Glutamatergic neuron (in vitro differentiated cells): ENCODE results near the gene SLC27A5. TPM values are rescaled to one million over a fixed set of nuclear protein-coding genes. Genes with fewer than 3 reads are reported as not detected.

Source experiments
- DNase-seq: peaks from one replicate; pipeline ENCODE4 v3.0.0; 2022
- H3K27ac Mint-ChIP-seq: one replicate; pipeline ENCODE4 v1.8.0; 2020; ENCODE audit warnings: mild to moderate bottlenecking, mixed read lengths, inconsistent platforms; ENCODE audit not compliant: unreplicated experiment
- H3K27me3 Mint-ChIP-seq: one replicate; pipeline ENCODE4 v1.8.0; 2020; ENCODE audit warnings: mild to moderate bottlenecking, moderate library complexity, mixed read lengths, inconsistent platforms; ENCODE audit not compliant: unreplicated experiment
- H3K36me3 Mint-ChIP-seq: one replicate; pipeline ENCODE4 v1.8.0; 2020; ENCODE audit warnings: mild to moderate bottlenecking, mixed read lengths, inconsistent platforms; ENCODE audit not compliant: unreplicated experiment
- H3K4me1 Mint-ChIP-seq: one replicate; pipeline ENCODE4 v1.8.0; 2020; ENCODE audit warnings: mild to moderate bottlenecking, low read depth, mixed read lengths, inconsistent platforms; ENCODE audit not compliant: unreplicated experiment
- H3K4me3 Mint-ChIP-seq: one replicate; pipeline ENCODE4 v1.8.0; 2020; ENCODE audit warnings: mild to moderate bottlenecking, mixed read lengths, inconsistent platforms; ENCODE audit not compliant: unreplicated experiment
- H3K9me3 Mint-ChIP-seq: one replicate; pipeline ENCODE4 v1.8.0; 2020; ENCODE audit warnings: mild to moderate bottlenecking, moderate library complexity, mixed read lengths, inconsistent platforms; ENCODE audit not compliant: unreplicated experiment
- CTCF ChIP-seq: fragments of 200-600 bp; sonication (generic); IDR thresholded peaks from one replicate; pipeline ENCODE4 v1.5.0; 2021; ENCODE audit not compliant: partially characterized antibody, unreplicated experiment
- total RNA-seq: library from RNA; stranded (reverse); fragmentation: NEBNext Ultra II Directional; extraction: Animal tissue kit (Norgen Biotek cat#: 25700); gene quantifications from one replicate; pipeline ENCODE4 v1.2.1, GENCODE V29; 2021; ENCODE audit not compliant: unreplicated experiment

SLC27A5 gene
- total RNA-seq, 1 donor from 2014 or later, result 7.4 TPM

- H3K4me1 Mint-ChIP-seq, result peaks cover 19% of the 10 kb centered on the region
- H3K27ac Mint-ChIP-seq, result peak overlapping the region; percentile 64
- H3K27me3 Mint-ChIP-seq, result peaks cover 19% of the 10 kb centered on the region
- TF ChIP-seq CTCF, result no peak
- DNase-seq, result no peak
- peaks cover 24% of the 10 kb centered on the region for H3K9me3 Mint-ChIP-seq
- H3K4me3 Mint-ChIP-seq, result peak overlapping the region; percentile 96
- no peaks in the 10 kb centered on the region for H3K36me3 Mint-ChIP-seq
These were observed 44.9 kb upstream of the SLC27A5 start for GRCh38 chr19:58556622-58557220.

- Mint-ChIP-seq H3K4me1 (peaks cover 19% of the 10 kb centered on the region), H3K9me3 (peaks cover 24% of the 10 kb centered on the region), H3K27me3 (peaks cover 19% of the 10 kb centered on the region), H3K27ac (peak overlapping the region; percentile 33), H3K4me3 (peak overlapping the region; percentile 96), H3K36me3 (no peaks in the 10 kb centered on the region)
- TF ChIP-seq CTCF, result no peak
- no peak for DNase-seq
These were observed 44.3 kb upstream of the SLC27A5 start for GRCh38 chr19:58555920-58556621.

DNA sequence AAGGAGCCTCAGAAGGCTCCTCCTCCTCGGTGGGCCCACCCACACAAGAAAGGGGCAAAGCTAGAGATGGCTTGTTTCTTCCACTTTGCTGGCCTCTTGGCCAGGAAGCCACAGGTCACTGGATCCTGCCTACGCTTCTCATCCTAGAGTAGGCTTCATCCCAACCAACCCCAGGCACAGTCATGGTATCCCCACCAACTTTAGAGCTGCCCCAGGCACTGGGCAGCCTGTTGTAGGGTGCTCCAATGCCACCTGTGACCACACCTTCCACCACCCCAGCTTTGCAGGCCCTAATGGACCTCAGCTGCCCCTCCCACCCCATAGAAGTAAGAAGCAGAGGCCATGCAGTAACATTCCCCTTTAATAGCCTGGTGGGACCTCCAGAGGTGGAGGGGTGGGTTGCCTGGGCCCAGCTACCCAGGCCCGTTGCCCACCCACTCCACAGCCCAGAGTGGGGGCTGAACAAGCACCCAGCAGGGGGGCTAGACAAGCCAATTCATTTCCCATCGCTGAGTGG is 43.6 kb upstream of the SLC27A5 start:
- TF ChIP-seq CTCF, result no peak
- Mint-ChIP-seq H3K9me3 (peaks cover 25% of the 10 kb centered on the region), H3K4me3 (peak overlapping the region; percentile 97), H3K27me3 (peaks cover 19% of the 10 kb centered on the region), H3K27ac (peak overlapping the region; percentile 96), H3K4me1 (peaks cover 18% of the 10 kb centered on the region), H3K36me3 (no peaks in the 10 kb centered on the region)
- DNase-seq, result no peak

DNA sequence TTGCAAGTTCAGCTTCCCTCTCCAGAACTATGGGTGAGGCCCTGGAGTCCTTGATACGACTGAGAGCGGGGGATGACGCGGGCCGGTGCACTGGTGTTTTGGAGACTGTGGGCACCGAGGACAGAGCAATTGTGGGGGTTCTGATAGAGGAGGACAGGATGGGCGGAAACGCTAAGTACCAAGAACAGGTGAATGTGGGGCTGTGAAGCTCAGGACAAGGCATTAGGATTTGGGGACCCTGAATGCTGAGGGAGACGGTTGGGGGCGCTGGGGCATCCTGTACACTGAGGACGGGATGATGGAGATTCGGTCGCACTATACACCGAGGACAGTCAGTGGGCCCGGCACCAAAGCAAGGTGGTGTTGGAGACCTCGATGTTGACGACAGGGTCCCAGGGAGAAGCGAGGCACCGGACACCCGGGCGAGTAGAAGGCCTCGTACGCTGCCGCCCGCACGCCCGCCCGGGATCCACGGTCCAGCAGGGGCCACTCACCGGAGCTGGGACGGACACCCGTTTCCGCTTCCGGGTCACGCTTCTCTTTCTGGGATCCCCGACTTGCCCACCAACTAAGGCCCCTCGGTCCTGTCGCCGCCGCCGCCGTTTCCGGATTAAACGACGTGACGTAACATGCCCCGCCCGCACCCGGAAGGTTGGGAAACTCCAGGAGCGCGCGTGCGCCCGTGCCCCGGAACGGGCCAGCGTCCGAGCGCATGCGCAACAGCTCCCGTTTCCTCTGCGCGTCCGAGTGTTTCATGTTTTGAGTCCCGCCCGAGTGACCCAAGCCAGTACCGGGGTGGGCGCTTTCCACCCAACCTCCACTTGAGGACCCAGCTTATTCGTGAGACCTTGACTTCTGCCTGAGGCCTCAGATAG is 42.9 kb upstream of the SLC27A5 start, which contains the start of gene CHMP2A:
Gene CHMP2A, minus strand, starts transcription at position 612 of the 875 bp plus-strand sequence. CDS start 893 bp downstream, outside the sequence.
- H3K36me3 Mint-ChIP-seq, result no peaks in the 10 kb centered on the region
- peak within 1 kb of the TSS; percentile 96 for H3K27ac Mint-ChIP-seq
- no peak for TF ChIP-seq CTCF
- peak; percentile 99 for DNase-seq
- peaks cover 25% of the 10 kb centered on the region for H3K9me3 Mint-ChIP-seq
- peak within 1 kb of the TSS; percentile 97 for H3K4me3 Mint-ChIP-seq
- H3K27me3 Mint-ChIP-seq, result peaks cover 19% of the 10 kb centered on the region
- peaks cover 16% of the 10 kb centered on the region for H3K4me1 Mint-ChIP-seq
